Tibial artery (tissue), 4 donors: Measurements from ENCODE around the gene IQGAP2.

Experiments used
- DNase-seq, 2 donors: peaks; one replicate each; pipeline ENCODE4 v3.0.0-alpha.2; 2019
- H3K27ac ChIP-seq, 2 donors: fragments of 200-600 bp; sonication (generic) in 1 of 2; 1 replicate in 1 of 2; 2 replicates in 1 of 2; pipeline ENCODE4 v1.5.1; 2018 to 2019; ENCODE audit warnings: mild to moderate bottlenecking in 1 of 2
- H3K27me3 ChIP-seq, 2 donors: fragments of 200-600 bp; sonication (generic) in 1 of 2; one replicate each; pipeline versions ENCODE4 v1.5.1 to v1.6.0; 2016 to 2019
- H3K36me3 ChIP-seq, 3 donors: fragments of 200-600 bp; sonication (generic) in 2 of 3; one replicate each; pipeline ENCODE4 v1.5.1; 2016 to 2019; ENCODE audit warnings: mild to moderate bottlenecking in 2 of 3
- H3K4me1 ChIP-seq, 4 donors: fragments of 200-600 bp; sonication (generic) in 2 of 4; 1 replicate in 3 of 4; 2 replicates in 1 of 4; pipeline ENCODE4 v1.5.1; 2016 to 2019
- H3K4me3 ChIP-seq, 2 donors: fragments of 200-600 bp; sonication (generic) in 1 of 2; 1 replicate in 1 of 2; 2 replicates in 1 of 2; pipeline ENCODE4 v1.5.1; 2018 to 2019; ENCODE audit warnings: mild to moderate bottlenecking in 2 of 2
- H3K9me3 ChIP-seq, 3 donors: fragments of 200-600 bp; sonication (generic) in 1 of 3; one replicate each; pipeline ENCODE4 v1.5.1; 2016 to 2019
- CTCF ChIP-seq, 2 experiments: fragments of 200-600 bp in 1 of 2; fragments of 450-650 bp in 1 of 2; IDR thresholded peaks; one replicate each; pipeline ENCODE4 v1.5.1; 2017 to 2019; ENCODE audit warnings: antibody characterized with exemption in 2 of 2, mild to moderate bottlenecking in 1 of 2, moderate library complexity in 1 of 2
- intact Hi-C: fragments of 100-400 bp; cut with DNase I; formaldehyde crosslinking; loops from one replicate; pipeline ENCODE4 v1.15.0; 2023; ENCODE audit warnings: low total_unique reads

IQGAP2 gene

GRCh38 chr5:76757049-76757448 lies 354.0 kb downstream of the IQGAP2 start:
- DNase-seq: no peak
- H3K4me1 ChIP-seq: no peaks in the 10 kb centered on the region
- H3K9me3 ChIP-seq: no peaks in the 10 kb centered on the region
- no peak overlapping the region for H3K27ac ChIP-seq
- H3K4me3 ChIP-seq: no peak overlapping the region
- H3K27me3 ChIP-seq: no peaks in the 10 kb centered on the region
- intact Hi-C loops: no loop called here
- no peak for TF ChIP-seq CTCF (IDR thresholded peaks at IDR 0.05)
- no peaks in the 10 kb centered on the region for H3K36me3 ChIP-seq
